Measurements from ENCODE around the gene ABCF3.

The ABCF3 gene

GRCh38 chr3:184189421-184189820, 3.4 kb downstream of the ABCF3 start:
- FAIRE-seq: no peak

- FAIRE-seq: no peak
These were observed 6.9 kb downstream of the ABCF3 start for GRCh38 chr3:184192889-184193288.

GRCh38 chr3:184193991-184194539, 8.1 kb downstream of the ABCF3 start:
- FAIRE-seq: no peak

GRCh38 chr3:184196536-184196935, 10.5 kb downstream of the ABCF3 start:
- FAIRE-seq: no peak

GRCh38 chr3:184198509-184198908, 12.5 kb downstream of the ABCF3 start:
- FAIRE-seq: no peak

GRCh38 chr3:184200825-184201224, 14.8 kb downstream of the ABCF3 start:
- FAIRE-seq: no peak

GRCh38 chr3:184203526-184203925, 17.5 kb downstream of the ABCF3 start:
- FAIRE-seq: no peak

- FAIRE-seq: no peak
These were observed 23.3 kb downstream of the ABCF3 start for GRCh38 chr3:184209146-184209923.

GRCh38 chr3:184211297-184211696, 25.3 kb downstream of the ABCF3 start:
- no peak for FAIRE-seq

- no peak for FAIRE-seq
These were observed 25.7 kb downstream of the ABCF3 start for GRCh38 chr3:184211718-184212117.

GRCh38 chr3:184218814-184219213, 32.8 kb downstream of the ABCF3 start:
- FAIRE-seq: no peak

- FAIRE-seq: no peak
These were observed 36.5 kb downstream of the ABCF3 start for GRCh38 chr3:184222521-184222920.

- FAIRE-seq: no peak
These were observed 37.9 kb downstream of the ABCF3 start for GRCh38 chr3:184223946-184224345.

GRCh38 chr3:184227481-184227935, 41.5 kb downstream of the ABCF3 start:
- no peak for FAIRE-seq

GRCh38 chr3:184228376-184229137, 42.6 kb downstream of the ABCF3 start:
- FAIRE-seq: no peak

GRCh38 chr3:184229394-184230080, 43.5 kb downstream of the ABCF3 start, which contains the start of gene VWA5B2:
Gene VWA5B2, plus strand, starts transcription at chr3:184229585. Its CDS starts 944 bp downstream, at chr3:184230529.
- no peak for FAIRE-seq

GRCh38 chr3:184230081-184230602, 44.1 kb downstream of the ABCF3 start:
- no peak for FAIRE-seq

- no peak for FAIRE-seq
These were observed 44.9 kb downstream of the ABCF3 start for GRCh38 chr3:184230603-184231528.

- no peak for FAIRE-seq
These were observed 45.7 kb downstream of the ABCF3 start for GRCh38 chr3:184231671-184232070.

GRCh38 chr3:184233127-184233843, 47.3 kb downstream of the ABCF3 start:
- FAIRE-seq: no peak

- no peak for FAIRE-seq
These were observed 48.2 kb downstream of the ABCF3 start for GRCh38 chr3:184234224-184234623.
